Measurements from ENCODE around the gene WHAMM.

WHAMM gene

GRCh38 chr15:82870727-82871320 is 61.4 kb downstream of the WHAMM start:
- no peak for DNase-seq (ENCODE audit: low read depth)
- H3K4me3 ChIP-seq (replicated peaks; ENCODE audit: low read depth, low read length), result no peak overlapping the region
- no peak for TF ChIP-seq CTCF (IDR thresholded peaks at IDR 0.05; ENCODE audit: low read length, missing control alignments)

GRCh38 chr15:82871358-82871757 is 61.9 kb downstream of the WHAMM start:
- DNase-seq (ENCODE audit: low read depth), result no peak
- no peak overlapping the region for H3K4me3 ChIP-seq (replicated peaks; ENCODE audit: low read depth, low read length)
- no peak for TF ChIP-seq CTCF (IDR thresholded peaks at IDR 0.05; ENCODE audit: low read length, missing control alignments)

GRCh38 chr15:82871832-82872484 is 62.5 kb downstream of the WHAMM start:
- H3K4me3 ChIP-seq (replicated peaks; ENCODE audit: low read depth, low read length), result no peak overlapping the region
- no peak for DNase-seq (ENCODE audit: low read depth)
- no peak for TF ChIP-seq CTCF (IDR thresholded peaks at IDR 0.05; ENCODE audit: low read length, missing control alignments)

GRCh38 chr15:82873000-82873680 is 63.7 kb downstream of the WHAMM start:
- H3K4me3 ChIP-seq (replicated peaks; ENCODE audit: low read depth, low read length), result no peak overlapping the region
- no peak for TF ChIP-seq CTCF (IDR thresholded peaks at IDR 0.05; ENCODE audit: low read length, missing control alignments)
- DNase-seq (ENCODE audit: low read depth), result no peak

GRCh38 chr15:82874267-82874666 is 64.8 kb downstream of the WHAMM start:
- DNase-seq (ENCODE audit: low read depth), result no peak
- no peak overlapping the region for H3K4me3 ChIP-seq (replicated peaks; ENCODE audit: low read depth, low read length)
- TF ChIP-seq CTCF (IDR thresholded peaks at IDR 0.05; ENCODE audit: low read length, missing control alignments), result no peak

GRCh38 chr15:82874961-82875360 is 65.5 kb downstream of the WHAMM start:
- H3K4me3 ChIP-seq (replicated peaks; ENCODE audit: low read depth, low read length), result no peak overlapping the region
- no peak for TF ChIP-seq CTCF (IDR thresholded peaks at IDR 0.05; ENCODE audit: low read length, missing control alignments)
- DNase-seq (ENCODE audit: low read depth), result no peak
